Glomerular visceral epithelial cell (primary cell): ENCODE data around the gene PLEKHN1.
"Not testable (repeated sequence)": the region's sequence is repeated elsewhere in the genome, so short reads cannot be mapped to it uniquely, and the experiment has no call there.

ENCODE experiments used
- DNase-seq: peaks from one replicate; pipeline ENCODE4 v3.0.0-alpha.2; 2016; ENCODE audit errors: extremely low spot score

Gene PLEKHN1

GRCh38 chr1:1012736-1013104 is 46.4 kb downstream of the PLEKHN1 start:
- DNase-seq: not testable (repeated sequence)

- peak; percentile 89 for DNase-seq
These were observed 47.0 kb downstream of the PLEKHN1 start, which contains the start of gene ISG15 for GRCh38 chr1:1013105-1013921. Gene ISG15 (plus strand): TSS chr1:1013497. CDS start chr1:1013574, 77 bp downstream.

DNA sequence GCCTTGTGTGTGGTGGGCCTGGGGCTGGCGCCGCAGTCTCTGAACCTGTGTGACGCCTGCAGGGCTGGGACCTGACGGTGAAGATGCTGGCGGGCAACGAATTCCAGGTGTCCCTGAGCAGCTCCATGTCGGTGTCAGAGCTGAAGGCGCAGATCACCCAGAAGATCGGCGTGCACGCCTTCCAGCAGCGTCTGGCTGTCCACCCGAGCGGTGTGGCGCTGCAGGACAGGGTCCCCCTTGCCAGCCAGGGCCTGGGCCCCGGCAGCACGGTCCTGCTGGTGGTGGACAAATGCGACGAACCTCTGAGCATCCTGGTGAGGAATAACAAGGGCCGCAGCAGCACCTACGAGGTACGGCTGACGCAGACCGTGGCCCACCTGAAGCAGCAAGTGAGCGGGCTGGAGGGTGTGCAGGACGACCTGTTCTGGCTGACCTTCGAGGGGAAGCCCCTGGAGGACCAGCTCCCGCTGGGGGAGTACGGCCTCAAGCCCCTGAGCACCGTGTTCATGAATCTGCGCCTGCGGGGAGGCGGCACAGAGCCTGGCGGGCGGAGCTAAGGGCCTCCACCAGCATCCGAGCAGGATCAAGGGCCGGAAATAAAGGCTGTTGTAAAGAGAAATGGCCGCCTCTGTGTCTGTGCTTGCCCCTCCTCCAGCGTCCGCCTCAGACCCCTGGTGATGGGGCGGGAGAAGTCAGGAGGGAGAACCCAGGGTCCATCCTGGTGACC is 47.8 kb downstream of the PLEKHN1 start:
- no peak for DNase-seq

DNA sequence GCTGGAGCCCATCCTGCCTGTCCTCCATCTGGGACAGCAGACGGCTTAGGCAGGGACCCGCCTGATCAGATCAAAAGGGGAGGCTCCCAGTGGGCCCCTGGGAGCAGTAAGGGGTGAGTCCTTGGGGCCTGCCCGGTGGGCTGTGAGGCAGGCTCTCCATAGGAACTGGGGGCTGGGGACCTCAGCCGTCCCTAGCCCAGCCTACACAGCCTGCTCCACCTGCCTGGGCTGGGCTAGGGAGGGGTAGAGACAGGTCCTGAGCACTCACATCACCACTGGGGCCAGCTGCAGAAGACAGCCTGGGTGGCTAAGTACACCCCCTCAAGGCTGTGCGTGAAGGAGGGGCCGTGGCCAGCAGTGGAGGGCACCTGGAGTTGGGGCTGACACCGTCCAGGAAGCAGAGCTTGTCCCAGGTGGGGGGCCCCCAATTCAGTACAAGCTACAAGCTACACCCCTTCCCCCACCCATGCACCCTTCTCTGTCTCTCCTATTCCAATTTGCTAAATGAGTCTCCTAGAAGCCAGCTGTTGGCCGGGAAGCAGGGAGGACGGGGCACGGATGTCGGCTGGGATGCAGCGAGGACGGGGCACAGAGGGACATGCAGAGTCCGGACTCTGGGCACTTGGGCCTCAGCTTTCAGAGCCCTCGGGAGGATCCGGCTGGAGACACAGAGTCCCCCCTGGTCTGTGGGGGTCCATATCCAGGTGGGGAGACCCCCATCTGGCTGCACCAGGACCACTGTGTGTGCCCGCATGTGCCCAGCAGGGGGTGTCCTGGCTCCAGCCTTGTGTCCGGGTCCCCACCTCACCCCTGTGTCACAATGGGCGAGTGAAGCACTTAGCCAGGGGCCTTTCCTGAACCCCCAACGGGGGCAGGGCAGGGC is 48.8 kb downstream of the PLEKHN1 start:
- no peak for DNase-seq

DNA sequence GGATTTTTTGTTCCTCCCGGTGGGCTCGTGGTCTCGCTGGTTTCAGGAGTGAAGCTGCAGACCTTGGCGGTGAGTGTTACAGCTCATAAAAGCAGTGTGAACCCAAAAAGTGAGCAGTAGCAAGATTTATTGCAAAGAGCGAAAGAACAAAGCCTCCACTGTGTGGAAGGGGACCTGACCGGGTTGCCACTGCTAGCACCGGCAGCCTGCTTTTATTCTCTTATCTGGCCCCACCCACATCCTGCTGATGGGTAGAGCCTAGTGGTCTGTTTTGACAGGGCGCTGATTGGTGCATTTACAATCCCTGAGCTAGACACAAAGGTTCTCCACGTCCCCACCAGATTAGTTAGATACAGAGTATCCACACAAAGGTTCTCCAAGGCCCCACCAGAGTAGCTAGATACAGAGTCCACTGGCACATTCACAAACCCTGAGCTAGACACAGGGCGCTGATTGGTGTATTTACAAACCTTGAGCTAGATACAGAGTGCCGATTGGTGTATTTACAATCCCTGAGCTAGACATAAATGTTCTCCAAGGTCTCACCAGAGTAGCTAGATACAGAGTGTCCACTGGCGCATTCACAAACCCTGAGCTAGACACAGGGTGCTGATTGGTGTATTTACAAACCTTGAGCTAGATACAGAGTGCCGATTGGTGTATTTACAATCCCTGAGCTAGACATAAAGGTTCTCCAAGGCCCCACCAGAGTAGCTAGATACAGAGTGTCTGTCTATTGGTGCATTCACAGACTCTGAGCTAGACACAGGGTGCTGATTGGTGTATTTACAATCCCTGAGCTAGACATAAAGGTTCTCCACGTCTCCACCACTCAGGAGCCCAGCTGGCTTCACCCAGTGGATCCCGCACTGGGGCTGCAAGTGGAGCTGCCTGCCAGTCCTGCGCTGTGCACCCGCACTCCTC is 51.4 kb downstream of the PLEKHN1 start:
- DNase-seq: not testable (repeated sequence)

DNA sequence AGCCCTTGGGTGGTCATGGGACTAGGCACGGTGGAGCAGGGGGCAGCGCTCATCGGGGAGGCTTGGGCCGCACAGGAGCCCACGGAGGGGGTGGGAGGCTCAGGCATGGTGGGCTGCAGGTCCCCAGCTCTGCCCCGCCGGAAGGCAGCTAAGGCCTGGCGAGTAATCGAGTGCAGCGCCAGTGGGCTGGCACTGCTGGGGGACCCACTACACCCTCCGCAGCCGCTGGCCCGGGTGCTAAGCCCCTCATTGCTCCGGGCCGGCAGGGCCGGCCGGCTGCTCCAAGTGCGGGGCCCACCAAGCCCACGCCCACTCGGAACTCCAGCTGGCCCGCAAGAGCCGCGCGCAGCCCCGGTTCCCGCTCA is 52.0 kb downstream of the PLEKHN1 start:
- not testable (repeated sequence) for DNase-seq

DNA sequence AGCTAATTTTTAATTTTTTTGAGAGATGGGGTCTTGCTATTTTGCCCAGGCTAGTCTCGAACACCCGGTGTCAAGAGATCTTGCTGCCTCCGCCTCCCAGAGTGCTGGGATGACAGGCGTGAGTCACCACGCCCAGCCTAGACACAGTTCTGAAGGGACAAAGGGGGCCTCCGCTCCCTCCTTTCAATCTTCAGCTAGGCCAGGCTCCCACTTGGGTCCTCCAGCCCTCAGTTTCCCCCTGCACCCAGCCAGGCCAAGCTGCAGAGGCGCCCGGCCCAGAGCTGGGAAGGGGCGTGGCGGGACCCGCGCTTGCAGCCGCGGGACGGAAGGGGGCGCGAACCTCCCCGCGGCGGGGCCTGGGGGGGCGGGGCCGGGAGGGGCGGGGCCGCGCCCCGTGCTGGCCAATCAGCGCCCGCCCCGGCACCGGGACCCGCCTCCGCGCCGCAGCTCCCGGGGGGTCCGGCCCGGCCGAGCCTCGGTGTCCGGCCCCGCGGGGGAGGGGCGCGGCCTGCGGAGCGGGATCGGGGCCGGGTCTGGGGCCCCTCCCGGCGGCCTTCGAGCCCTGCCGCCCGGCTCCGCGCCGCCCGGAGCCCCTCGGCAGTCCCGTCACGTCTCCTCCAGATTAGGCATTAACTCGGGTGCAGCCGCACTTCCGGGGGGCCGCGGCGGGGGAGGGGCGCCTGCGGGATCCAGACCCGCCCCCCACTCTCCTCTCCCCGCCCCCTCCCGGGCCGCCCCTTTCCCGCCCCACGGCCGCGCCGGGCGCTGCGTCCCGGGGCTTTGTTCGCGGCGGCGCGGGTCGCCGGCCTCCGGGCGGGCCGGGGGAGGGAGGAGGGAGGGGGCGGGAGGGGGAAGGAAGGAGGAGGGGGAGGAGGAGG is 53.1 kb downstream of the PLEKHN1 start:
- peak; percentile 95 for DNase-seq

DNA sequence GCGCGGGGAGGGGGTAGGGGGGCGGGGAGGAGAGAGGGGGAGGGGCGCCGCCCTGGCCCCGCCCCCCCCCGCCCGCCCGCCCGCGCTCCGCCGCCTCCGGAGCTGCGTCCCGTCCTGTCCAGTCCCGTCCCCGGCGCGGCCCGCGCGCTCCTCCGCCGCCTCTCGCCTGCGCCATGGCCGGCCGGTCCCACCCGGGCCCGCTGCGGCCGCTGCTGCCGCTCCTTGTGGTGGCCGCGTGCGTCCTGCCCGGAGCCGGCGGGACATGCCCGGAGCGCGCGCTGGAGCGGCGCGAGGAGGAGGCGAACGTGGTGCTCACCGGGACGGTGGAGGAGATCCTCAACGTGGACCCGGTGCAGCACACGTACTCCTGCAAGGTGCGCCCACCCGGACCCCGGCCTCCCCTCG is 53.7 kb downstream of the PLEKHN1 start, which contains the start of gene AGRN:
AGRN (plus strand) TSS at position 121 of the 405 bp plus-strand sequence; CDS start at position 174, 53 bp downstream.
- peak; percentile 38 for DNase-seq

GRCh38 chr1:1020415-1021009 is 54.2 kb downstream of the PLEKHN1 start:
- DNase-seq: peak; percentile 56

- peak; percentile 93 for DNase-seq
These were observed 55.0 kb downstream of the PLEKHN1 start for GRCh38 chr1:1021010-1021919.

DNA sequence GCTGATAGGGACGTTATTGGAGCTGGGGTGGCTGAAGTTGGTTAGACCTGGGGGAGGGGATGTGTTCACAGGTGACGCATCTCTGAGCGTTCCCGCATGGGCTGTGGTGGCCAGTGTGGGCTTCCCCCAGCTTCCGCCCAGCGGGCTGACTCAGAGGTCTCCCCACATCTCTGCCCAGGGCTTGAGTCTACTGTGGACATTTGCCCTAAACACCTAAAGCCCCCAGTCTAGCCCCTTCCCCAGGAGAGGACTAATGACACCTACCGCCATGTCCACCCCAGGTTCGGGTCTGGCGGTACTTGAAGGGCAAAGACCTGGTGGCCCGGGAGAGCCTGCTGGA is 55.6 kb downstream of the PLEKHN1 start:
- peak; percentile 86 for DNase-seq

DNA sequence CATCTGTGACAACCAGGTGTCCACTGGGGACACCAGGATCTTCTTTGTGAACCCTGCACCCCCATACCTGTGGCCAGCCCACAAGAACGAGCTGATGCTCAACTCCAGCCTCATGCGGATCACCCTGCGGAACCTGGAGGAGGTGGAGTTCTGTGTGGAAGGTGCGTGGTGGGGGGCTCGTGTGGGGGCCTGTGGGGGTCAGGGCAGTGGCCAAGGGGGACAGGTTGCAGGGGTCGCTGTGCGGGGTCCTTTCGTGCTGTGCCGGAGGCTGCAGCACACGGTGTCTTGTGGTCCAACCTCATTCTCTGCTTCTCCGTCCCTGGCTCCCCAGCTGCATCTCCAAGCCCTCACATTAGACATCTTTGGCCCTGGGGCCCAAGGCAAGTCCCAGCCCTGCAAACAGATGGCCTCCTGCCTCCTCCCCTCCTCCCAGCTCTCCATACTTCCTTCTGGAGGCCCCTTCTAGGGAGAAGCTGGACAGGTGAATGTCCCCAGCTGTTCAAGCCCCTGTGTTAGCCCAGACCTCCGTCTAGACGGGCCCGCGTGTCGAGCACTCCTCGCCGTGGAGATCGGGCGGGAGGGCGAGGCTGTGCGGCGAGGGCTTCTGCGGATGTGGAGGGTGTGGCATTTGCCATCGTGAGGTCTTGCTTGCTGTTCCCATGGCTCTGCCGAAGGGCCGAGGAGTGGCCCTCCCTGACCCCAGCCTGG is 56.2 kb downstream of the PLEKHN1 start:
- DNase-seq: no peak

- DNase-seq: no peak
These were observed 57.4 kb downstream of the PLEKHN1 start for GRCh38 chr1:1023700-1024099.

DNA sequence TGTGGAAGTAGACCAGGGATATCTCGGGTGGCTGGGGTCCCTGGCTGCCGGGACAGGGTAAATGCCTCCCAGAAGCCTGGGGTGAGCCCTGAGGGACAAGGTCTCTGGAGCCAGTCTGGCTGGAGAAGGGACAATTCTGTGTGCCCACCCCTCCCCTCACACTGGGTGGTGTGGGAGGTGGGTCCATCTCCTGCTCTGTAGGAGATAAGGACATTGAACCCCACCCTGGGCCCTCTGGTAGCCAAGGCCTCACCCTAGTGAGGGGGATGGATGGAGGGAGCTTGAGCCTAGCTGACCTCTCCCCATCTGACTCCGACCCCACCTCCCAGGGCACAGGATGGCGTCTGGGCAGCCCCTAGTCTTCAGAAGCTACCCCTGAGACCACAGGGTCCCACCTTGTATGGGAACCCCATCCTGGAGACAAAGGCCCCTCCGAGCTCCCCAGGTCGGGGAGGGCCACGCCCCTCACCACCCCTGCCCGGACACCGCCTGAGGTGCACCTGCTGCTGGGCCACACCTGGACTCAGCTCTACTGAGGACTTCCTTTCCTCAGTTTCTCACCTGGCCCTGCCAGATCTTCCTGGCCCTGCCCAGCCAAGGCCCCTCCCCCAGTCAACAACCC is 58.0 kb downstream of the PLEKHN1 start:
- DNase-seq: no peak

- DNase-seq: peak; percentile 88
These were observed 58.8 kb downstream of the PLEKHN1 start for GRCh38 chr1:1024771-1025699.
